Measurements from ENCODE around the gene INHBA.

INHBA gene

GRCh38 chr7:41720046-41720445 is 17.2 kb upstream of the INHBA start:
- H3K4me3 ChIP-seq (ENCODE audit: low read length, poor library complexity, severe bottlenecking): no peak overlapping the region
- H3K4me1 ChIP-seq (ENCODE audit: insufficient read depth, low read length, poor library complexity, severe bottlenecking): no peaks in the 10 kb centered on the region
- no peaks in the 10 kb centered on the region for H3K79me2 ChIP-seq (ENCODE audit: insufficient read depth, low read length)
- TF ChIP-seq EZH2phosphoT487 (IDR thresholded peaks at IDR 0.05; ENCODE audit: borderline replicate concordance): no peak
- no peak for TF ChIP-seq CTCF (conservative IDR thresholded peaks at IDR 0.05; ENCODE audit: low read length)
- H3K36me3 ChIP-seq (ENCODE audit: insufficient read depth, low read length): no peaks in the 10 kb centered on the region
- H3K27me3 ChIP-seq (ENCODE audit: insufficient read depth, low read length, poor library complexity, severe bottlenecking): peaks cover 5% of the 10 kb centered on the region
- no peak overlapping the region for H3K9ac ChIP-seq (ENCODE audit: low read depth, low read length, poor library complexity, severe bottlenecking)
- no peaks in the 10 kb centered on the region for H4K20me1 ChIP-seq (ENCODE audit: insufficient read depth, low read length, poor library complexity, severe bottlenecking)
- no peaks in the 10 kb centered on the region for H3K9me3 ChIP-seq (ENCODE audit: insufficient read depth, low read depth, low read length)
- no peak overlapping the region for H3K4me2 ChIP-seq (ENCODE audit: low read depth, low read length, poor library complexity, severe bottlenecking)
- H3K9me2 ChIP-seq (replicated peaks; ENCODE audit: low read depth, low read length): no peaks in the 10 kb centered on the region
- H3F3A ChIP-seq (ENCODE audit: low read depth): no peaks in the 10 kb centered on the region
- H2AFZ ChIP-seq (ENCODE audit: low read length): no peak overlapping the region

- H3K4me3 ChIP-seq (ENCODE audit: low read length, poor library complexity, severe bottlenecking): no peak overlapping the region
- no peaks in the 10 kb centered on the region for H3K9me3 ChIP-seq (ENCODE audit: insufficient read depth, low read depth, low read length)
- no peaks in the 10 kb centered on the region for H3K9me2 ChIP-seq (replicated peaks; ENCODE audit: low read depth, low read length)
- H3K4me1 ChIP-seq (ENCODE audit: insufficient read depth, low read length, poor library complexity, severe bottlenecking): no peaks in the 10 kb centered on the region
- no peaks in the 10 kb centered on the region for H3K27me3 ChIP-seq (ENCODE audit: insufficient read depth, low read length, poor library complexity, severe bottlenecking)
- no peak overlapping the region for H3K4me2 ChIP-seq (ENCODE audit: low read depth, low read length, poor library complexity, severe bottlenecking)
- H3K36me3 ChIP-seq (ENCODE audit: insufficient read depth, low read length): no peaks in the 10 kb centered on the region
- no peaks in the 10 kb centered on the region for H3F3A ChIP-seq (ENCODE audit: low read depth)
- H3K9ac ChIP-seq (ENCODE audit: low read depth, low read length, poor library complexity, severe bottlenecking): no peak overlapping the region
- no peak overlapping the region for H2AFZ ChIP-seq (ENCODE audit: low read length)
- H4K20me1 ChIP-seq (ENCODE audit: insufficient read depth, low read length, poor library complexity, severe bottlenecking): no peaks in the 10 kb centered on the region
- H3K79me2 ChIP-seq (ENCODE audit: insufficient read depth, low read length): no peaks in the 10 kb centered on the region
- TF ChIP-seq CTCF (conservative IDR thresholded peaks at IDR 0.05; ENCODE audit: low read length) (no peak), EZH2phosphoT487 (IDR thresholded peaks at IDR 0.05; ENCODE audit: borderline replicate concordance) (no peak)
Measured at GRCh38 chr7:41716691-41717090, 13.8 kb upstream of the INHBA start.

GRCh38 chr7:41715000-41715399 is 12.1 kb upstream of the INHBA start:
- H3K4me3 ChIP-seq (ENCODE audit: low read length, poor library complexity, severe bottlenecking): no peak overlapping the region
- no peaks in the 10 kb centered on the region for H3K9me3 ChIP-seq (ENCODE audit: insufficient read depth, low read depth, low read length)
- H3K79me2 ChIP-seq (ENCODE audit: insufficient read depth, low read length): no peaks in the 10 kb centered on the region
- H4K20me1 ChIP-seq (ENCODE audit: insufficient read depth, low read length, poor library complexity, severe bottlenecking): no peaks in the 10 kb centered on the region
- TF ChIP-seq EZH2phosphoT487 (IDR thresholded peaks at IDR 0.05; ENCODE audit: borderline replicate concordance) (no peak), CTCF (conservative IDR thresholded peaks at IDR 0.05; ENCODE audit: low read length) (no peak)
- no peaks in the 10 kb centered on the region for H3F3A ChIP-seq (ENCODE audit: low read depth)
- no peaks in the 10 kb centered on the region for H3K27me3 ChIP-seq (ENCODE audit: insufficient read depth, low read length, poor library complexity, severe bottlenecking)
- no peak overlapping the region for H3K9ac ChIP-seq (ENCODE audit: low read depth, low read length, poor library complexity, severe bottlenecking)
- H3K4me1 ChIP-seq (ENCODE audit: insufficient read depth, low read length, poor library complexity, severe bottlenecking): no peaks in the 10 kb centered on the region
- no peak overlapping the region for H2AFZ ChIP-seq (ENCODE audit: low read length)
- no peaks in the 10 kb centered on the region for H3K9me2 ChIP-seq (replicated peaks; ENCODE audit: low read depth, low read length)
- H3K4me2 ChIP-seq (ENCODE audit: low read depth, low read length, poor library complexity, severe bottlenecking): no peak overlapping the region
- H3K36me3 ChIP-seq (ENCODE audit: insufficient read depth, low read length): no peaks in the 10 kb centered on the region

All from Loucy (cell line).